Right renal cortex interstitium (tissue), 3 donors: Measurements from ENCODE around the gene MKNK2. TPM values are rescaled to one million over a fixed set of nuclear protein-coding genes. Genes with fewer than 3 reads are reported as not detected.
A peak's percentile ranks its signal among the peaks of the same experiment; 100 is the strongest.
"Not testable (repeated sequence)": the region's sequence is repeated elsewhere in the genome, so short reads cannot be mapped to it uniquely, and the experiment has no call there.

ENCODE experiments used
- DNase-seq, 3 donors: peaks; one replicate each; pipeline ENCODE4 v3.0.0-alpha.2; 2013; ENCODE audit warnings: low read depth in 3 of 3, low spot score in 2 of 3
- polyA plus RNA-seq, 3 donors: library from polyadenylated mRNA; unstranded; fragments of 120-200 nt; gene quantifications; one replicate each; pipeline ENCODE4 v1.2.1, GENCODE V29; 2013; ENCODE audit not compliant: insufficient read length in 3 of 3

The MKNK2 gene
- 10 to 100 TPM; 48.3 to 59.6 (median 49.1) TPM for polyA plus RNA-seq

GRCh38 chr19:2050991-2051772, at the start of gene MKNK2:
MKNK2 (minus strand) TSS chr19:2051244; CDS start chr19:2050851, 393 bp downstream.
- peak in 2 of 3 donors; percentile 75 to 78 for DNase-seq

GRCh38 chr19:2100719-2101061, 49.6 kb upstream of the MKNK2 start:
- no peak for DNase-seq

- no peak for DNase-seq
Observed at GRCh38 chr19:2099937-2100718, 49.1 kb upstream of the MKNK2 start.

GRCh38 chr19:2099054-2099501, 48.0 kb upstream of the MKNK2 start:
- DNase-seq = no peak

- no peak for DNase-seq
Observed at GRCh38 chr19:2097886-2098327, 46.9 kb upstream of the MKNK2 start.

GRCh38 chr19:2097203-2097885, 46.3 kb upstream of the MKNK2 start:
- no peak for DNase-seq

- DNase-seq = peak; percentile 84 to 95 (median 95)
Observed at GRCh38 chr19:2096480-2097202, 45.6 kb upstream of the MKNK2 start, which contains the start of gene IZUMO4. IZUMO4 (plus strand) TSS chr19:2096915; CDS start chr19:2096946, 31 bp downstream.

GRCh38 chr19:2096034-2096479, 45.0 kb upstream of the MKNK2 start, which contains the start of gene MOB3A:
MOB3A (minus strand) TSS chr19:2096326; CDS start chr19:2078560, 17,766 bp downstream.
- DNase-seq = peak in 2 of 3 donors; percentile 78 to 89

GRCh38 chr19:2091926-2092525, 41.0 kb upstream of the MKNK2 start:
- not testable (repeated sequence) for DNase-seq

- no peak for DNase-seq
Observed at GRCh38 chr19:2089727-2090053, 38.6 kb upstream of the MKNK2 start.

GRCh38 chr19:2089001-2089711, 38.1 kb upstream of the MKNK2 start:
- no peak for DNase-seq

- no peak for DNase-seq
Observed at GRCh38 chr19:2087621-2088100, 36.6 kb upstream of the MKNK2 start.

- not testable (repeated sequence) for DNase-seq
Observed at GRCh38 chr19:2086695-2087620, 35.9 kb upstream of the MKNK2 start.

GRCh38 chr19:2084993-2085720, 34.1 kb upstream of the MKNK2 start:
- no peak for DNase-seq

GRCh38 chr19:2083174-2083854, 32.3 kb upstream of the MKNK2 start:
- DNase-seq = no peak

GRCh38 chr19:2081873-2082810, 31.1 kb upstream of the MKNK2 start:
- DNase-seq = no peak
